Measurements from ENCODE around the gene MAP4.

DNA sequence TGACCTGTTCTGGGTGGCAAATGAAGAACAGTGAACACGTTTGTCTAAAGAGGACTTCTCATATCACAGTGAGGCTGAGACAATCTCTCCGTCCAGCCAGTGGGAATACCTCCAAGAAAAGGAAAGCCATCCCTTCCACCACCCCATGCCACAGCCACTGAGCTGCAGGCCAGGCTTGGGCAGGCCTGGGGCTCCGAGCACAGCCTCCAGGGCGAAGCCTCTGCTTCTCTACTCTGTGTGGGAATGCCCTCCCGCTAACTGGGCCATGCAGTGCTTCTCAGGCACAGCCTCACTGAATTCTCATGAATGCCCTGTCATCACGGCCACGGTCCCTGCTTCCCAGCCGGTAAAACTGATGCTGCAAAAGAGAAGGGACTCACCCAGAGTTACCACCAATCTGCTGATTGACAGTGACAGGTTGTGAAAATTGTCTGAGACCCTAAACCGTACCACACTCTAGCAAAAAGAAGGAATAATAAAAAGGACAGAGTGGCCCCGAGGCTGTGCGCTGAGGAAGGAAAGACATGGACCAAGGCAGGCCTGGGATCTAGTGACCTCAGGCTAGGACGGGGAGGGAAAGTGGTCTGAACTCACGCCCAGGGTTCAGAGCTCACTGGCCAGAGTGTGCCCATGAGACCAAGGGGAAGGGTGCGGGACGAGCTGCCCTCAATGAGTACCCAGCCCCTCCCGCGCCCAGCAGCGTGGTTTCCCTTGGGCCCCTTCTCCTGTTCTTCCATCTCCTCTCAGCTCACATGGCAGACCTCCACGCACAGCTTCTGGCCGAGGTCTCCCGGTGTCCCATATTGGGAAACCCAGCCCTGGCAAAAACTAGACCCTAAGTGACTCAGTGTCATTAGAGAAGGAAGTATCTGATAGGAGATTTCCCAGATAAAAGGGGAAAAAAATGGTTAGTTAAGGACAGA, 160.5 kb downstream of the MAP4 start:
- TF ChIP-seq YY1 (IDR thresholded peaks at IDR 0.05; ENCODE audit: insufficient read depth, insufficient read length) (no peak), ZNF274 (IDR thresholded peaks at IDR 0.05; ENCODE audit: low read depth, low read length) (no peak)

Data from NT2/D1 (cell line).